Fibroblast of pulmonary artery (primary cell): ENCODE results near the gene LRRC40.

Source experiments
- DNase-seq: peaks from one replicate; pipeline ENCODE4 v3.0.0-alpha.2; 2010; ENCODE audit warnings: low read depth
- H3K4me3 ChIP-seq: replicated peaks from 2 replicates; pipeline ENCODE4 v1.5.1; 2011; ENCODE audit warnings: low read depth, mild to moderate bottlenecking, control low read depth, low read length, moderate library complexity
- TF ChIP-seq, protein P1 (sequence below): IDR thresholded peaks from 2 replicates; pipeline ENCODE4 v1.5.1; 2011; ENCODE audit warnings: mild to moderate bottlenecking, control low read depth, low read length, inconsistent platforms; ENCODE audit errors: missing control alignments

The LRRC40 gene

DNA sequence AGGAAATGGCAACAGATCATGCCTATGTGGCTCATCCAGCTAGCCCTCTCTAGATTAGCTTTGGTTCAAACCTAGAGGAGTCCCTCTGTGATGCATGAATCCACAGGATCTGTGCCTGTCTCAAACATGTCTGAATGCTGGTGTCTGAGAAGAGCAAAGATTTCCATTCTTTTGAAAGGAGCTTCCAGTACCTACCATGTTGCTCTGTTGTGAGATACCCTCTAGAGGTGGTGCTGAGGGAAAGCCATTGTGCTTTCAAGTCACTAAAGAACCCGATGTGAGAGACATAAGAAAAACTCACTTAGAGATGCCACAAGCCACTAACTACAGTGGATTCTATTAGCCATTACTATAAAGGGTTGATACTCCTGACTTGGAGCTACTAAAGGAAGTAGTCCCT is 103.6 kb downstream of the LRRC40 start:
- H3K4me3 ChIP-seq, result no peak overlapping the region
- no peak for DNase-seq
- TF ChIP-seq, protein P1, sequence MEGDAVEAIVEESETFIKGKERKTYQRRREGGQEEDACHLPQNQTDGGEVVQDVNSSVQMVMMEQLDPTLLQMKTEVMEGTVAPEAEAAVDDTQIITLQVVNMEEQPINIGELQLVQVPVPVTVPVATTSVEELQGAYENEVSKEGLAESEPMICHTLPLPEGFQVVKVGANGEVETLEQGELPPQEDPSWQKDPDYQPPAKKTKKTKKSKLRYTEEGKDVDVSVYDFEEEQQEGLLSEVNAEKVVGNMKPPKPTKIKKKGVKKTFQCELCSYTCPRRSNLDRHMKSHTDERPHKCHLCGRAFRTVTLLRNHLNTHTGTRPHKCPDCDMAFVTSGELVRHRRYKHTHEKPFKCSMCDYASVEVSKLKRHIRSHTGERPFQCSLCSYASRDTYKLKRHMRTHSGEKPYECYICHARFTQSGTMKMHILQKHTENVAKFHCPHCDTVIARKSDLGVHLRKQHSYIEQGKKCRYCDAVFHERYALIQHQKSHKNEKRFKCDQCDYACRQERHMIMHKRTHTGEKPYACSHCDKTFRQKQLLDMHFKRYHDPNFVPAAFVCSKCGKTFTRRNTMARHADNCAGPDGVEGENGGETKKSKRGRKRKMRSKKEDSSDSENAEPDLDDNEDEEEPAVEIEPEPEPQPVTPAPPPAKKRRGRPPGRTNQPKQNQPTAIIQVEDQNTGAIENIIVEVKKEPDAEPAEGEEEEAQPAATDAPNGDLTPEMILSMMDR, result no peak

DNA sequence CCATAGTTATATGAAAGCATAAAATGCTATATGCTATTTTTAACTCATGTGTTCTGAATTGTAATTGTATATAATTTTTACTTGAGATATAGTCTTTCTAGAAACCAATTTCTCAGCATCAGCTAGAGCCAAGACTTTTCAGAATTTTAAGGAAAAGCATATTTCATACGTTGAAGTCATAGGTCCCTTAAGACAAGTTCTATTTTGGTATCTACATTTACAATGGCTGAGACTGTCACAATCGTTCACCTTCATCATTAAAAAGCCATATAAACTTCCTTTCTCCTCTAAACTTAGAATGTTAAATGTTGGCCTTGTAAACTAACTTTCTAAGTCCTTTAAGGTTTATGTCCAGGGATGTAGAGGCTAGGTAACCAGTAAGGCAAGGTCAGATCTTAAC is 104.1 kb downstream of the LRRC40 start:
- no peak overlapping the region for H3K4me3 ChIP-seq
- no peak for DNase-seq
- TF ChIP-seq, protein P1, result no peak
